HG03135 (cell line): ENCODE results near the gene RPGRIP1L.

Experiments used
- ATAC-seq: cut with Tn5 transposase; IDR thresholded peaks from one replicate; pipeline ENCODE4 v1.9.1; 2021; ENCODE audit warnings: mild to moderate bottlenecking, moderate library complexity; ENCODE audit not compliant: unreplicated experiment

RPGRIP1L gene

GRCh38 chr16:53559270-53559951 lies 144.2 kb downstream of the RPGRIP1L start:
- ATAC-seq: no peak

GRCh38 chr16:53558710-53559109 lies 144.9 kb downstream of the RPGRIP1L start:
- ATAC-seq: no peak

GRCh38 chr16:53556521-53556920 lies 147.1 kb downstream of the RPGRIP1L start:
- ATAC-seq: no peak

GRCh38 chr16:53549970-53550690 lies 153.5 kb downstream of the RPGRIP1L start:
- ATAC-seq: peak; percentile 56
